NCI-H460 (cell line): ENCODE results near the gene RPL38. TPM values are rescaled to one million over a fixed set of nuclear protein-coding genes. Genes with fewer than 3 reads are reported as not detected.
A peak's percentile ranks its signal among the peaks of the same experiment; 100 is the strongest.

Experiments
- DNase-seq: peaks from one replicate; pipeline ENCODE4 v3.0.0-alpha.2; 2016; ENCODE audit warnings: low read depth; ENCODE audit errors: extremely low read depth
- polyA plus RNA-seq: library from polyadenylated mRNA; depleted of rRNA; stranded (reverse); fragments of >200 nt; gene quantifications from 2 replicates; pipeline ENCODE4 v1.2.3, GENCODE V29; 2014; cell fraction: nucleus; rRNA removed
- total RNA-seq: library from RNA; depleted of rRNA; stranded (reverse); fragments of >200 nt; shearing (Covaris generic); gene quantifications from 2 replicates; pipeline ENCODE4 v1.2.3, GENCODE V29; 2014; rRNA removed

Gene RPL38
- 5,344 and 5,400 TPM in 2 replicates for total RNA-seq
- polyA plus RNA-seq, result 72.6 and 219 TPM in 2 replicates

GRCh38 chr17:74203439-74204240 lies at the start of gene RPL38:
Gene RPL38 (plus strand): TSS chr17:74203678. CDS start chr17:74203956, 278 bp downstream.
- peak; percentile 98 for DNase-seq

- DNase-seq, result no peak
These were observed 49.6 kb upstream of the RPL38 start for GRCh38 chr17:74153821-74154430.

GRCh38 chr17:74156878-74157277 lies 46.6 kb upstream of the RPL38 start:
- DNase-seq, result no peak

- no peak for DNase-seq
These were observed 46.1 kb upstream of the RPL38 start for GRCh38 chr17:74157366-74157765.

- DNase-seq, result no peak
These were observed 44.7 kb upstream of the RPL38 start for GRCh38 chr17:74158761-74159160.

- no peak for DNase-seq
These were observed 44.1 kb upstream of the RPL38 start for GRCh38 chr17:74159226-74159840.

GRCh38 chr17:74160656-74161502 lies 42.6 kb upstream of the RPL38 start:
- DNase-seq, result no peak

GRCh38 chr17:74161503-74161875 lies 42.0 kb upstream of the RPL38 start:
- no peak for DNase-seq

- no peak for DNase-seq
These were observed 40.1 kb upstream of the RPL38 start for GRCh38 chr17:74163271-74163821.

GRCh38 chr17:74163836-74164235 lies 39.6 kb upstream of the RPL38 start:
- DNase-seq, result no peak

GRCh38 chr17:74164446-74165045 lies 38.9 kb upstream of the RPL38 start:
- DNase-seq, result no peak

- DNase-seq, result no peak
These were observed 37.6 kb upstream of the RPL38 start for GRCh38 chr17:74165797-74166365.

GRCh38 chr17:74170924-74171323 lies 32.6 kb upstream of the RPL38 start:
- DNase-seq, result no peak

GRCh38 chr17:74172700-74173099 lies 30.8 kb upstream of the RPL38 start:
- no peak for DNase-seq

GRCh38 chr17:74176546-74177001 lies 26.9 kb upstream of the RPL38 start:
- peak; percentile 67 for DNase-seq

- no peak for DNase-seq
These were observed 26.4 kb upstream of the RPL38 start for GRCh38 chr17:74177018-74177450.

GRCh38 chr17:74179576-74179975 lies 23.9 kb upstream of the RPL38 start:
- DNase-seq, result no peak

- DNase-seq, result no peak
These were observed 23.1 kb upstream of the RPL38 start for GRCh38 chr17:74180336-74180735.

- no peak for DNase-seq
These were observed 22.1 kb upstream of the RPL38 start for GRCh38 chr17:74181341-74181740.
